ENCODE measurements around the gene MFAP3L.

MFAP3L gene

GRCh38 chr4:170014359-170015011 is 11.7 kb downstream of the MFAP3L start:
- no peak overlapping the region for H3K4me2 ChIP-seq (ENCODE audit: low read length, poor library complexity, severe bottlenecking)
- H3K23ac ChIP-seq (ENCODE audit: low read length in 2 of 2), result no peak overlapping the region
- no peak overlapping the region for H3K14ac ChIP-seq (ENCODE audit: low read length in 2 of 2)

DNA sequence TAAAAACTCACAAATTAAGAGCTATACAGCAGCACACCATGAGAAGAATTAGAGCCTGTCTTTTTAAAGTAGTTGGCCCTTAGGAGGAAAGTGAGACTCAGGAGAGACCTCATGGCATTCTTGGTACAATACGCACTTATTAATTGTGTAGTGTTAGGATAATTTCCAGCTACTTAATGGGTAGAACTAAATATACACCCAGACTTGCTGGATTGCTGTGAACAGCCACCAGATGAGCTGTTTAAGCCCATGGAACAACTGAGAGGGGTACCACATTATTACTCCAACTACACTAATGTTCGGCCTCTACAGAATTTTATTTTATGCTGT is 13.6 kb downstream of the MFAP3L start:
- Histone ChIP-seq H3K27ac (ENCODE audit: low read length, poor library complexity, severe bottlenecking) (no peak overlapping the region), H3K4me3 (ENCODE audit: insufficient read depth in 1 of 2, low read depth in 1 of 2, low read length in 2 of 2) (no peak overlapping the region), H3K27me3 (ENCODE audit: control insufficient read depth in 1 of 2, insufficient read depth in 1 of 2, low read length in 2 of 2) (no peaks in the 10 kb centered on the region), H3K9me3 (ENCODE audit: control insufficient read depth, low read length) (no peaks in the 10 kb centered on the region), H3K4ac (ENCODE audit: low read depth in 1 of 2, low read length in 2 of 2) (no peak overlapping the region), H2AK5ac (ENCODE audit: low read length, severe bottlenecking) (no peak overlapping the region), H4K8ac (ENCODE audit: low read length) (no peak overlapping the region), H3K36me3 (ENCODE audit: control insufficient read depth in 1 of 2, insufficient read depth in 2 of 2, low read depth in 1 of 2, low read length in 2 of 2) (no peaks in the 10 kb centered on the region), H2BK120ac (ENCODE audit: low read depth, low read length) (no peak overlapping the region), H2BK15ac (ENCODE audit: low read depth, poor library complexity, severe bottlenecking) (no peak overlapping the region), H3K14ac (ENCODE audit: low read length in 2 of 2) (no peak overlapping the region), H4K91ac (ENCODE audit: low read length) (no peak overlapping the region), H2BK5ac (ENCODE audit: low read depth, low read length, poor library complexity, severe bottlenecking) (no peak overlapping the region), H3K4me1 (ENCODE audit: control insufficient read depth, insufficient read depth, low read depth, low read length) (peaks cover 3% of the 10 kb centered on the region), H3K79me1 (replicated peaks; ENCODE audit: low read length, poor library complexity, severe bottlenecking) (peaks cover 9% of the 10 kb centered on the region), H3K18ac (ENCODE audit: low read depth in 1 of 2, low read length in 2 of 2) (no peak overlapping the region), H3K9ac (ENCODE audit: low read length) (no peak overlapping the region), H2BK12ac (ENCODE audit: low read length in 2 of 2) (no peak overlapping the region), H3K4me2 (ENCODE audit: low read length, poor library complexity, severe bottlenecking) (no peak overlapping the region), H3K23ac (ENCODE audit: low read length in 2 of 2) (no peak overlapping the region), H2AFZ (ENCODE audit: low read depth, low read length) (no peak overlapping the region)
- no peak for DNase-seq
- WGBS, result 91% methylated on average over 1 of the region's 2 CpGs

More at GRCh38 chr4:170014359-170015011, 11.7 kb downstream of the MFAP3L start:
- Histone ChIP-seq H3K9me3 (ENCODE audit: control insufficient read depth, low read length) (no peaks in the 10 kb centered on the region), H3K36me3 (ENCODE audit: control insufficient read depth in 1 of 2, insufficient read depth in 2 of 2, low read depth in 1 of 2, low read length in 2 of 2) (no peaks in the 10 kb centered on the region), H4K91ac (ENCODE audit: low read length) (no peak overlapping the region), H4K8ac (ENCODE audit: low read length) (no peak overlapping the region), H3K18ac (ENCODE audit: low read depth in 1 of 2, low read length in 2 of 2) (no peak overlapping the region), H2BK15ac (ENCODE audit: low read depth, poor library complexity, severe bottlenecking) (no peak overlapping the region), H3K27me3 (ENCODE audit: control insufficient read depth in 1 of 2, insufficient read depth in 1 of 2, low read length in 2 of 2) (no peaks in the 10 kb centered on the region), H3K4ac (ENCODE audit: low read depth in 1 of 2, low read length in 2 of 2) (no peak overlapping the region), H2AK5ac (ENCODE audit: low read length, severe bottlenecking) (no peak overlapping the region), H2BK120ac (ENCODE audit: low read depth, low read length) (no peak overlapping the region), H2AFZ (ENCODE audit: low read depth, low read length) (no peak overlapping the region), H3K79me1 (replicated peaks; ENCODE audit: low read length, poor library complexity, severe bottlenecking) (peaks cover 9% of the 10 kb centered on the region), H3K4me1 (ENCODE audit: control insufficient read depth, insufficient read depth, low read depth, low read length) (no peaks in the 10 kb centered on the region), H3K9ac (ENCODE audit: low read length) (no peak overlapping the region), H2BK12ac (ENCODE audit: low read length in 2 of 2) (no peak overlapping the region), H3K27ac (ENCODE audit: low read length, poor library complexity, severe bottlenecking) (no peak overlapping the region), H2BK5ac (ENCODE audit: low read depth, low read length, poor library complexity, severe bottlenecking) (no peak overlapping the region), H3K4me3 (ENCODE audit: insufficient read depth in 1 of 2, low read depth in 1 of 2, low read length in 2 of 2) (no peak overlapping the region)
- WGBS, result 85% methylated on average over 3 of the region's 6 CpGs
- DNase-seq, result no peak

DNA sequence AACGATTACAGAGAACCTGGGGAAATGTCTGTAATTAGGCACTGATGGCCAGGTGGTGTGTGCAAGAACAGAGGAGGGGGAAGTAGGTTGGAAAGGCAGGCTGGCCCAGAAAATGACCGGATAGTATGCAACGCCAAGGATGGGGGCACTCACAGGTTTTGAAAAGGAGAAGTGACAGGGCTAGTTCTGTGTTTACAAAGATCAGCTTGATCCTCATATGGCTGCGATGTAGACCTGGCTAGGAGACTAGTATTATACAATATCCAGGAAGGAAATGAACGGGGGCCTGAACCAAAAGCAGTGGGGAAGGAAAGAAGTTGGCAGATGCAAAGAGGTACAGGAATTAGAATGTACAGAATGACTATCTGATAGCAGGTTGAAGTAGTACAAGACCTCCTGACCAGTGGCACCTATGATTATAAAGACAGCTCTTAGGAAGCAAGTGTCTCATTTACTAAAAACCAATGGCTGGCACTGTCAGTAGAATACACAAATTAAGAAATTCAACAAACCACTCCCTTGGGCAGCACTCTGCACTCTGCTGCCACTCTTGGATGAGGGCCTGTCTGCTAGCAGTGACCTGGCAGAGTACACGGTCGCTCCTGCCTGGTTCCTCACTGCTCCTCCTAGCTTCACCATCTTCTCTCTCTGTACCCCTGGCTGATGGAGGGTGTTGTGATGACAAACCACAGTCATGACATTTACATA is 14.1 kb downstream of the MFAP3L start:
- Histone ChIP-seq H3K36me3 (ENCODE audit: control insufficient read depth in 1 of 2, insufficient read depth in 2 of 2, low read depth in 1 of 2, low read length in 2 of 2) (no peaks in the 10 kb centered on the region), H3K27ac (ENCODE audit: low read length, poor library complexity, severe bottlenecking) (no peak overlapping the region), H2BK5ac (ENCODE audit: low read depth, low read length, poor library complexity, severe bottlenecking) (no peak overlapping the region), H3K9ac (ENCODE audit: low read length) (no peak overlapping the region), H2BK120ac (ENCODE audit: low read depth, low read length) (no peak overlapping the region), H2BK12ac (ENCODE audit: low read length in 2 of 2) (no peak overlapping the region), H3K18ac (ENCODE audit: low read depth in 1 of 2, low read length in 2 of 2) (no peak overlapping the region), H3K4me3 (ENCODE audit: insufficient read depth in 1 of 2, low read depth in 1 of 2, low read length in 2 of 2) (no peak overlapping the region), H3K23ac (ENCODE audit: low read length in 2 of 2) (no peak overlapping the region), H3K9me3 (ENCODE audit: control insufficient read depth, low read length) (no peaks in the 10 kb centered on the region), H3K14ac (ENCODE audit: low read length in 2 of 2) (no peak overlapping the region), H3K27me3 (ENCODE audit: control insufficient read depth in 1 of 2, insufficient read depth in 1 of 2, low read length in 2 of 2) (no peaks in the 10 kb centered on the region), H2AFZ (ENCODE audit: low read depth, low read length) (no peak overlapping the region), H4K91ac (ENCODE audit: low read length) (no peak overlapping the region), H2BK15ac (ENCODE audit: low read depth, poor library complexity, severe bottlenecking) (no peak overlapping the region), H2AK5ac (ENCODE audit: low read length, severe bottlenecking) (no peak overlapping the region), H4K8ac (ENCODE audit: low read length) (no peak overlapping the region), H3K4ac (ENCODE audit: low read depth in 1 of 2, low read length in 2 of 2) (no peak overlapping the region), H3K4me1 (ENCODE audit: control insufficient read depth, insufficient read depth, low read depth, low read length) (peaks cover 3% of the 10 kb centered on the region), H3K79me1 (replicated peaks; ENCODE audit: low read length, poor library complexity, severe bottlenecking) (peaks cover 6% of the 10 kb centered on the region), H3K4me2 (ENCODE audit: low read length, poor library complexity, severe bottlenecking) (no peak overlapping the region)
- WGBS, result 85% methylated on average over 5 of the region's 7 CpGs
- DNase-seq, result no peak

- Histone ChIP-seq H2AFZ (ENCODE audit: low read depth, low read length) (no peak overlapping the region), H3K9ac (ENCODE audit: low read length) (no peak overlapping the region), H2BK12ac (ENCODE audit: low read length in 2 of 2) (no peak overlapping the region), H3K9me3 (ENCODE audit: control insufficient read depth, low read length) (no peaks in the 10 kb centered on the region), H3K18ac (ENCODE audit: low read depth in 1 of 2, low read length in 2 of 2) (no peak overlapping the region), H2AK5ac (ENCODE audit: low read length, severe bottlenecking) (no peak overlapping the region), H3K36me3 (ENCODE audit: control insufficient read depth in 1 of 2, insufficient read depth in 2 of 2, low read depth in 1 of 2, low read length in 2 of 2) (no peaks in the 10 kb centered on the region), H3K4me3 (ENCODE audit: insufficient read depth in 1 of 2, low read depth in 1 of 2, low read length in 2 of 2) (no peak overlapping the region), H3K4ac (ENCODE audit: low read depth in 1 of 2, low read length in 2 of 2) (no peak overlapping the region), H3K14ac (ENCODE audit: low read length in 2 of 2) (no peak overlapping the region), H4K8ac (ENCODE audit: low read length) (no peak overlapping the region), H3K4me2 (ENCODE audit: low read length, poor library complexity, severe bottlenecking) (no peak overlapping the region), H3K79me1 (replicated peaks; ENCODE audit: low read length, poor library complexity, severe bottlenecking) (no peaks in the 10 kb centered on the region), H2BK5ac (ENCODE audit: low read depth, low read length, poor library complexity, severe bottlenecking) (no peak overlapping the region), H3K4me1 (ENCODE audit: control insufficient read depth, insufficient read depth, low read depth, low read length) (peaks cover 3% of the 10 kb centered on the region), H3K23ac (ENCODE audit: low read length in 2 of 2) (no peak overlapping the region), H2BK15ac (ENCODE audit: low read depth, poor library complexity, severe bottlenecking) (no peak overlapping the region), H2BK120ac (ENCODE audit: low read depth, low read length) (no peak overlapping the region), H3K27ac (ENCODE audit: low read length, poor library complexity, severe bottlenecking) (no peak overlapping the region), H4K91ac (ENCODE audit: low read length) (no peak overlapping the region), H3K27me3 (ENCODE audit: control insufficient read depth in 1 of 2, insufficient read depth in 1 of 2, low read length in 2 of 2) (no peaks in the 10 kb centered on the region)
- DNase-seq, result no peak
- 100% methylated on average over 2 of the region's 4 CpGs for WGBS
These were observed 16.9 kb downstream of the MFAP3L start for GRCh38 chr4:170009291-170009690.
